ENCODE measurements around the gene MCTP1.
"Not testable (repeated sequence)": the region's sequence is repeated elsewhere in the genome, so short reads cannot be mapped to it uniquely, and the experiment has no call there.

The MCTP1 gene

DNA sequence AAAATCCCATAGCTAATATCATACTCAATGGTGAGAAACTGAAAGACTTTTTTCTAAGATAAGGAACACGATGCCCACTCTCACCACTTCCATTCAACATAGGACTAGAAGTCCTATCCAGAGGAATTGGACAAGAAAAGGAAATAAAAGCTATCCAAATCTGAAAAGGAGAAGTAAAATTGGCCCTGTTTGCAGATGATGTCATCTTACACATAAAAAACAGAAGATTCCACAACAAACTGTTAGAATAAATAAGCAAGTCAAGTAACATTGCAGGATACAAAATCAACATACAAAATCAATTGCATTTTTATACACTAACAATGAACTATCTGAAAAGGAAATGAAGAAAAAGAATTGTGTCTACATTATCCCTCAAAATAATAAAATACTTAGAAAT is 308.0 kb downstream of the MCTP1 start:
- Histone ChIP-seq H3K27ac (ENCODE audit: low read depth, low read length) (no peak overlapping the region), H3K4me3 (ENCODE audit: low read depth in 1 of 2, low read length in 2 of 2) (no peak overlapping the region), H3K4me1 (ENCODE audit: insufficient read depth, low read length) (no peaks in the 10 kb centered on the region), H3K9me3 (ENCODE audit: low read length) (no peaks in the 10 kb centered on the region), H3K36me3 (ENCODE audit: insufficient read depth, low read length) (no peaks in the 10 kb centered on the region), H3K27me3 (ENCODE audit: control insufficient read depth in 1 of 2, insufficient read depth in 2 of 2, low read length in 2 of 2) (no peaks in the 10 kb centered on the region), H3K9ac (ENCODE audit: low read length) (no peak overlapping the region)

GRCh38 chr5:94972268-94972667 is 312.6 kb downstream of the MCTP1 start:
- Histone ChIP-seq H3K9me3 (ENCODE audit: low read length) (no peaks in the 10 kb centered on the region), H3K27me3 (ENCODE audit: control insufficient read depth in 1 of 2, insufficient read depth in 2 of 2, low read length in 2 of 2) (no peaks in the 10 kb centered on the region), H3K4me1 (ENCODE audit: insufficient read depth, low read length) (no peaks in the 10 kb centered on the region), H3K4me3 (ENCODE audit: low read depth in 1 of 2, low read length in 2 of 2) (no peak overlapping the region), H3K27ac (ENCODE audit: low read depth, low read length) (no peak overlapping the region), H3K9ac (ENCODE audit: low read length) (no peak overlapping the region), H3K36me3 (ENCODE audit: insufficient read depth, low read length) (no peaks in the 10 kb centered on the region)

GRCh38 chr5:94969174-94969573 is 315.7 kb downstream of the MCTP1 start:
- Histone ChIP-seq H3K27me3 (ENCODE audit: control insufficient read depth in 1 of 2, insufficient read depth in 2 of 2, low read length in 2 of 2) (no peaks in the 10 kb centered on the region), H3K27ac (ENCODE audit: low read depth, low read length) (no peak overlapping the region), H3K9ac (ENCODE audit: low read length) (no peak overlapping the region), H3K4me3 (ENCODE audit: low read depth in 1 of 2, low read length in 2 of 2) (no peak overlapping the region), H3K9me3 (ENCODE audit: low read length) (no peaks in the 10 kb centered on the region), H3K36me3 (ENCODE audit: insufficient read depth, low read length) (no peaks in the 10 kb centered on the region), H3K4me1 (ENCODE audit: insufficient read depth, low read length) (no peaks in the 10 kb centered on the region)

DNA sequence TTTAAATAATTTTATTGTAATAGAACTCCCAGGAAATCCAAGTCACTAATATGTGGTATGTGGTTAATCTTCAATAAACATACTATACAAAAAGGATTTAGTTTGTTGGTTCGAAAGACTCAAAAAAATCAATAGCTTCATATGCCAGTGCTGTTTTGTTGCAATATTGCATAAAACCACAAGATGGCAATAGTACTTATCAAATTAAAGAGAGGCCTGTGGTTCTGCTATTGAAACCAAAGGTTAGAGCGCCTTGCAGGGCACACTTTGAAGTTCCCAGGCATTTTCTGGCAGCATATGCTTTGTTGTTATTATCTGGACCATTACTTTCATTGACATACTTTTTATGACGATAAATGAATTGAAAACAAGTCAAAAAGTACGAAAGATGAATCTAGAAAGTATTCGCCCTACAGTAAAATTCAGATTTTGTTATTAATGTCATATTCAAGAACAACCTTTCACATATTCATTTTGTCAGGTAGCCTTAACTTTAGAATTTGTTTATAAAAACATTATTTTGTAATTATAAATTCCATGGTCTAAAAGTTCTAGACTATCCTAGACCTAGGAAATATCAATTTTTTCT is 316.3 kb downstream of the MCTP1 start:
- H3K36me3 ChIP-seq (ENCODE audit: insufficient read depth, low read length): no peaks in the 10 kb centered on the region
- H3K4me1 ChIP-seq (ENCODE audit: insufficient read depth, low read length): no peaks in the 10 kb centered on the region
- H3K4me3 ChIP-seq (ENCODE audit: low read depth in 1 of 2, low read length in 2 of 2): no peak overlapping the region
- no peaks in the 10 kb centered on the region for H3K27me3 ChIP-seq (ENCODE audit: control insufficient read depth in 1 of 2, insufficient read depth in 2 of 2, low read length in 2 of 2)
- H3K9me3 ChIP-seq (ENCODE audit: low read length): no peaks in the 10 kb centered on the region
- no peak overlapping the region for H3K27ac ChIP-seq (ENCODE audit: low read depth, low read length)
- H3K9ac ChIP-seq (ENCODE audit: low read length): no peak overlapping the region

DNA sequence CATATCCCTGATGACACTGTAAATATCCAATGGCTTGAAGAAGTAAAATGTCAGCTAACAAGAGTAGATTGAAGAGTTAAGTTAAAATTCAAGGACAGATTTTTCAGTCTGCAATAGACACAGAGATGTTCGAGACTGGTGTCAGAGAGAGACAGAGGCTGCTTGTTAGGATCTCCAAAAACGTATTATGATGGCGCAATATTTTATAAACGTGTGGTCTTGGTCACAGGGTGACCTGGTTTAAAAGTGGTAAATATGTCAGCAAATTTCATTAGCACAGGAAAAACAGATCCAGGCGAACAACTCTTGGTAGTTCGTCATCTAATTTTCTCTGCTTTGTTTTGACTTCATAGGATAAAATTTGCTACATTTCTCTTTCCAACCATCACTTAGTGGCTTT is 317.4 kb downstream of the MCTP1 start:
- H3K9ac ChIP-seq (ENCODE audit: low read length): no peak overlapping the region
- no peak overlapping the region for H3K4me3 ChIP-seq (ENCODE audit: low read depth in 1 of 2, low read length in 2 of 2)
- H3K27ac ChIP-seq (ENCODE audit: low read depth, low read length): no peak overlapping the region
- H3K36me3 ChIP-seq (ENCODE audit: insufficient read depth, low read length): no peaks in the 10 kb centered on the region
- no peaks in the 10 kb centered on the region for H3K4me1 ChIP-seq (ENCODE audit: insufficient read depth, low read length)
- no peaks in the 10 kb centered on the region for H3K27me3 ChIP-seq (ENCODE audit: control insufficient read depth in 1 of 2, insufficient read depth in 2 of 2, low read length in 2 of 2)
- no peaks in the 10 kb centered on the region for H3K9me3 ChIP-seq (ENCODE audit: low read length)

- not testable (repeated sequence) for H3K9me3 ChIP-seq (ENCODE audit: low read length); H3K27ac ChIP-seq (ENCODE audit: low read depth, low read length); H3K4me3 ChIP-seq (ENCODE audit: low read depth in 1 of 2, low read length in 2 of 2); H3K4me1 ChIP-seq (ENCODE audit: insufficient read depth, low read length); H3K9ac ChIP-seq (ENCODE audit: low read length); H3K36me3 ChIP-seq (ENCODE audit: insufficient read depth, low read length); H3K27me3 ChIP-seq (ENCODE audit: control insufficient read depth in 1 of 2, insufficient read depth in 2 of 2, low read length in 2 of 2)
These were observed 325.6 kb downstream of the MCTP1 start for GRCh38 chr5:94959279-94959678.

DNA sequence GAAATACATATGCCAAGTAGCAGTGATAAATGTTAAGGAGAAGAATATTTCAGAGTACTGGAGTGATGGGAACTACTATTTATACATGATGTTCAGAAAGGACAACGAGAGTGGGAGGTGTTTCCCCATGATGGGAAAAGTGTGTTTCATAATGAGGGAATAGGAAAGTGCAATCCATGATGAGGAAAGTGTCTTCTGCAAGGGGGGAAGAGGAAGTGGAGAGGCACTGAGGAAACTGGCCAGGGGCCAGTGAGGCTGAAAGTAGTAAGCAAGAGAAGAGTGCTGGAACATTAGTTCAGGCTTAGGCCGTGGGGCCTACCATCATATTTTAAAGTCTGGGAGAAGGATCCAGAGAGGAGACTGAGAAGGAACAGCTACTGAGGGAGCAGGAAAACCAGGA is 339.2 kb downstream of the MCTP1 start:
- no peaks in the 10 kb centered on the region for H3K9me3 ChIP-seq (ENCODE audit: low read length)
- H3K4me1 ChIP-seq (ENCODE audit: insufficient read depth, low read length): no peaks in the 10 kb centered on the region
- no peak overlapping the region for H3K27ac ChIP-seq (ENCODE audit: low read depth, low read length)
- H3K9ac ChIP-seq (ENCODE audit: low read length): no peak overlapping the region
- H3K27me3 ChIP-seq (ENCODE audit: control insufficient read depth in 1 of 2, insufficient read depth in 2 of 2, low read length in 2 of 2): no peaks in the 10 kb centered on the region
- H3K4me3 ChIP-seq (ENCODE audit: low read depth in 1 of 2, low read length in 2 of 2): no peak overlapping the region
- no peaks in the 10 kb centered on the region for H3K36me3 ChIP-seq (ENCODE audit: insufficient read depth, low read length)

- H3K27ac ChIP-seq (ENCODE audit: low read depth, low read length): no peak overlapping the region
- H3K27me3 ChIP-seq (ENCODE audit: control insufficient read depth in 1 of 2, insufficient read depth in 2 of 2, low read length in 2 of 2): no peaks in the 10 kb centered on the region
- no peaks in the 10 kb centered on the region for H3K9me3 ChIP-seq (ENCODE audit: low read length)
- H3K36me3 ChIP-seq (ENCODE audit: insufficient read depth, low read length): no peaks in the 10 kb centered on the region
- no peaks in the 10 kb centered on the region for H3K4me1 ChIP-seq (ENCODE audit: insufficient read depth, low read length)
- H3K9ac ChIP-seq (ENCODE audit: low read length): no peak overlapping the region
- no peak overlapping the region for H3K4me3 ChIP-seq (ENCODE audit: low read depth in 1 of 2, low read length in 2 of 2)
These were observed 340.7 kb downstream of the MCTP1 start for GRCh38 chr5:94944160-94944559.

DNA sequence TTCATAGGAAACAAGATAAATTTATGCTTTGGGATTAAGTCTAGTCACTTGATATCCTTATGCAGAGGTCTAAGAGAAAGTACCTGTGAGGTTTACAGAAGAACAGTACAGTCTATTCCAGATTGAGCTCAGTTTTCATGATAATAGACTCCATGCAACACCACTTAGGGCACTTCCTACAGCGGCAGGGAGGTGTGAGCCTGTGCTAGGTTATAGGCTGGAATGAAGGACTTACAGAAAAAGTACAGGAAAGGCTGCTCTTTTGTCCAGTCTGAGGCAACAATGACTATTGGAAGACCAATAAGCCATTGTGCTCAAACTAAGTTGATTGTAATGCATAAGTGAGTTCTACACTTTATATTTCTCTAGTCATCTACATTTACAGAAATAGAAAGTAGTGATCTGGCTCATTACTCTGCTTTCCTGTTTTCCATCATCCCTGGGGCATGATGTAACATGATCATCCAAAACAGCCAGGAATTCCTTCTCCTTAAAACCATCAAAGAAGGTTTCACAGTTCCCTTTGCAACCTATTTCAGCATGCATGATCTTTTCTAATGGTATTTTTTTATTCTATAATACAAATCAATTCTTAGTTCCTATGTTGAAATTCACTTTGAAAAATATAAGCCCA is 343.7 kb downstream of the MCTP1 start:
- Histone ChIP-seq H3K27me3 (ENCODE audit: control insufficient read depth in 1 of 2, insufficient read depth in 2 of 2, low read length in 2 of 2) (no peaks in the 10 kb centered on the region), H3K9ac (ENCODE audit: low read length) (no peak overlapping the region), H3K36me3 (ENCODE audit: insufficient read depth, low read length) (no peaks in the 10 kb centered on the region), H3K4me3 (ENCODE audit: low read depth in 1 of 2, low read length in 2 of 2) (no peak overlapping the region), H3K9me3 (ENCODE audit: low read length) (no peaks in the 10 kb centered on the region), H3K4me1 (ENCODE audit: insufficient read depth, low read length) (no peaks in the 10 kb centered on the region), H3K27ac (ENCODE audit: low read depth, low read length) (no peak overlapping the region)

GRCh38 chr5:94932259-94932658 is 352.6 kb downstream of the MCTP1 start:
- no peak overlapping the region for H3K27ac ChIP-seq (ENCODE audit: low read depth, low read length)
- H3K9me3 ChIP-seq (ENCODE audit: low read length): no peaks in the 10 kb centered on the region
- no peaks in the 10 kb centered on the region for H3K36me3 ChIP-seq (ENCODE audit: insufficient read depth, low read length)
- H3K4me3 ChIP-seq (ENCODE audit: low read depth in 1 of 2, low read length in 2 of 2): no peak overlapping the region
- no peaks in the 10 kb centered on the region for H3K4me1 ChIP-seq (ENCODE audit: insufficient read depth, low read length)
- H3K9ac ChIP-seq (ENCODE audit: low read length): no peak overlapping the region
- H3K27me3 ChIP-seq (ENCODE audit: control insufficient read depth in 1 of 2, insufficient read depth in 2 of 2, low read length in 2 of 2): no peaks in the 10 kb centered on the region

DNA sequence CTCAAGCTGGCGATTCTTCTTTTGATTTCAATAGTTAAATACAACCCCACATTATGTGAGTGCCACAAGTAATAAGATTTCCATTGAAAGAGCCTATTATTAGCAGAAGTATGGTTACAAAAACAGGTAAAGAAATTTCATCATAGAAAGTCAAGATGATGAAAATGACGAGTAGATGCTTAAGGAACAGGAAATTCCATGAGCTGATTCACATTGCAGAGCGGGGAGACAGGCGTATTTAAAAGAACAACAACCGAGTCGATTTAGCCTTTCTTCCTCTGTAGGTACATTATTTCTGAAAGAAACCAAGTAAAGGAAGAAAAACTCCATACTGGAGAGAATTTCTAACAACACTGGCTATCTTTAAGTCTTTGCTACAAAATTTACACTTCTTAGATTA is 356.0 kb downstream of the MCTP1 start:
- H3K27me3 ChIP-seq (ENCODE audit: control insufficient read depth in 1 of 2, insufficient read depth in 2 of 2, low read length in 2 of 2): no peaks in the 10 kb centered on the region
- no peaks in the 10 kb centered on the region for H3K9me3 ChIP-seq (ENCODE audit: low read length)
- H3K27ac ChIP-seq (ENCODE audit: low read depth, low read length): no peak overlapping the region
- H3K4me3 ChIP-seq (ENCODE audit: low read depth in 1 of 2, low read length in 2 of 2): no peak overlapping the region
- H3K4me1 ChIP-seq (ENCODE audit: insufficient read depth, low read length): no peaks in the 10 kb centered on the region
- H3K36me3 ChIP-seq (ENCODE audit: insufficient read depth, low read length): no peaks in the 10 kb centered on the region
- no peak overlapping the region for H3K9ac ChIP-seq (ENCODE audit: low read length)

GRCh38 chr5:94920570-94920969 is 364.3 kb downstream of the MCTP1 start:
- Histone ChIP-seq H3K27me3 (ENCODE audit: control insufficient read depth in 1 of 2, insufficient read depth in 2 of 2, low read length in 2 of 2) (no peaks in the 10 kb centered on the region), H3K9me3 (ENCODE audit: low read length) (no peaks in the 10 kb centered on the region), H3K4me1 (ENCODE audit: insufficient read depth, low read length) (no peaks in the 10 kb centered on the region), H3K9ac (ENCODE audit: low read length) (no peak overlapping the region), H3K36me3 (ENCODE audit: insufficient read depth, low read length) (no peaks in the 10 kb centered on the region), H3K27ac (ENCODE audit: low read depth, low read length) (no peak overlapping the region), H3K4me3 (ENCODE audit: low read depth in 1 of 2, low read length in 2 of 2) (no peak overlapping the region)

Data from muscle layer of colon (tissue), 2 donors.